ENCODE measurements around the gene PRKRA. TPM values are rescaled to one million over a fixed set of nuclear protein-coding genes. Genes with fewer than 3 reads are reported as not detected.

Gene PRKRA
- total RNA-seq, 1 donor from 2014 or later = 48.8 TPM

DNA sequence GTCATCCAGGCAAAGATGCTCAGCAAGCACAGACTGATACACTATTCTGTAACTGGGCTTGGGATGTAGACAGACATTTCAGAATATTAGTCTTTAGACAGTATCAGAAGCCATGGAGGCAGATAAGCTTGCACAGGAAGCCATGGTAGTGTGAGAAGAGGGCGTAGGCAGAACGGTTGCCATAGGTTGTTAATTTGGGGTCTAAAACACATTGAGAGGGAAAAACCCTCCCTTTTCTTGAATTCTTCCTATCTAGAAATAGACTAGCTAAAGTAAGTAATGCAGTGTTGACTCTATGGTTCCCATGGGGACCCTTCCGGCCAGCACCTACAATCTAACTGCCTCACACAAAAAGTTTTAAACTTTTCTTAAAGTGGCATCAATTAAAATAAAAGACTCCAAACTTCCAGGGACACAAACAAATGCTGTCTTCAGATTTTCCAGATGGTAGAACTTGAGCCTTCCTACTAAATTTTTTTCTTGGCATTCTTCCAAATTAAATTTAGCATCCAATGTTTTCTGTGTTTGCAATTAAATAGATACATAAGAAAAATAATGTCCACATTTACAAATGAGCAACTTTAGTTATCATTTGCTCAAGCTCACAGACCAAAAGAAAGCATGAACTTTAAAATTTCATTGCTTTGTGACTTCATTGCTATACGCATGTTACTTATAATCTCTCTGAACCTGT lies 1.9 kb downstream of the PRKRA start:
- peaks cover 32% of the 10 kb centered on the region for H3K4me1 Mint-ChIP-seq (ENCODE audit: low read depth)
- H3K36me3 Mint-ChIP-seq (ENCODE audit: low read depth) = peaks cover 17% of the 10 kb centered on the region
- no peaks in the 10 kb centered on the region for H3K9me3 Mint-ChIP-seq (ENCODE audit: low read depth)
- DNase-seq (ENCODE audit: low spot score) = no peak
- TF ChIP-seq, protein P1, sequence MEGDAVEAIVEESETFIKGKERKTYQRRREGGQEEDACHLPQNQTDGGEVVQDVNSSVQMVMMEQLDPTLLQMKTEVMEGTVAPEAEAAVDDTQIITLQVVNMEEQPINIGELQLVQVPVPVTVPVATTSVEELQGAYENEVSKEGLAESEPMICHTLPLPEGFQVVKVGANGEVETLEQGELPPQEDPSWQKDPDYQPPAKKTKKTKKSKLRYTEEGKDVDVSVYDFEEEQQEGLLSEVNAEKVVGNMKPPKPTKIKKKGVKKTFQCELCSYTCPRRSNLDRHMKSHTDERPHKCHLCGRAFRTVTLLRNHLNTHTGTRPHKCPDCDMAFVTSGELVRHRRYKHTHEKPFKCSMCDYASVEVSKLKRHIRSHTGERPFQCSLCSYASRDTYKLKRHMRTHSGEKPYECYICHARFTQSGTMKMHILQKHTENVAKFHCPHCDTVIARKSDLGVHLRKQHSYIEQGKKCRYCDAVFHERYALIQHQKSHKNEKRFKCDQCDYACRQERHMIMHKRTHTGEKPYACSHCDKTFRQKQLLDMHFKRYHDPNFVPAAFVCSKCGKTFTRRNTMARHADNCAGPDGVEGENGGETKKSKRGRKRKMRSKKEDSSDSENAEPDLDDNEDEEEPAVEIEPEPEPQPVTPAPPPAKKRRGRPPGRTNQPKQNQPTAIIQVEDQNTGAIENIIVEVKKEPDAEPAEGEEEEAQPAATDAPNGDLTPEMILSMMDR (IDR thresholded peaks at IDR 0.05) = no peak
- peak overlapping the region; percentile 81 for H3K4me3 Mint-ChIP-seq (ENCODE audit: unreplicated experiment)
- H3K27me3 Mint-ChIP-seq (ENCODE audit: low read depth) = no peaks in the 10 kb centered on the region
- peak overlapping the region; percentile 91 for H3K27ac Mint-ChIP-seq (ENCODE audit: unreplicated experiment)

DNA sequence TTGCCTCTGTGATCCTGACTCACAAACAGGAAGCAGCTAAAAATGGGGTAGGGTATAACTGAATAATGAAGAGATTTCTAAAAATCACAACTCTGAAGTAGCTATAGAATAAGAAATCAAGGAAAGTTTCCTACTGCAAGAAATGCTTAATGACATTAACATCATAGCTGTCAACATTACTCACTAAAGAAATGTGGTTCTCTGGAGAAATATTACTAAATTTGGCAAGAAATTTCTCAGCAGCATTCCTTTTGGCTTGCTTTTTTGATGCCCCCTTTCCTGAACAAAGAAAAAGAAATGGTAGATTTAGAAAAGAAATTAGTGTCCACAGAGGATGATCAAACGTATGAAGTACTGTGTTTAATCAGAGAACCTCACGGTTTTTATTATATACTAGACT lies 9.5 kb downstream of the PRKRA start:
- Mint-ChIP-seq H3K9me3 (ENCODE audit: low read depth) (no peaks in the 10 kb centered on the region), H3K27ac (ENCODE audit: unreplicated experiment) (peak overlapping the region; percentile 84), H3K27me3 (ENCODE audit: low read depth) (no peaks in the 10 kb centered on the region), H3K4me3 (ENCODE audit: unreplicated experiment) (peak overlapping the region; percentile 3), H3K36me3 (ENCODE audit: low read depth) (peaks cover 28% of the 10 kb centered on the region), H3K4me1 (ENCODE audit: low read depth) (peaks cover 26% of the 10 kb centered on the region)
- TF ChIP-seq, protein P1 (IDR thresholded peaks at IDR 0.05) = no peak
- no peak for DNase-seq (ENCODE audit: low spot score)

DNA sequence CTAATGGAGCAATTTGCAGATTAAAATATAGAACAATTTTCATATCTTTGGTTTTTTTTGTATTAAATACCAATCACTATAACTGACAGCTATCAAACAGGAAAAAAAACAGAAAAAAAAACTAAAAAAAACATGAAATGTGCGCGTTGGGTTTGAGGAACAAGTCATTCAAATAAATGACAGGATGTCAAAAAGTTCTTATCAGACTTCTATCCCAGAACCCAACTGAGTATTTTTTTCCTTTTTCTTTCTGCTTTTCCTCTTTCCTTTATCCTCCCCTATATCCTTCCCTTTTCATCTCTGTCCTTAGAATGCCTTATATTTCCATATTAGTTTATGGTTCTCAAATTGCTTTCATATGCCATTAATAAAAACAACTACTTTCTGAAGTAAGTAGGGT lies 14.3 kb downstream of the PRKRA start:
- Mint-ChIP-seq H3K27ac (ENCODE audit: unreplicated experiment) (no peak overlapping the region), H3K36me3 (ENCODE audit: low read depth) (peaks cover 19% of the 10 kb centered on the region)

DNA sequence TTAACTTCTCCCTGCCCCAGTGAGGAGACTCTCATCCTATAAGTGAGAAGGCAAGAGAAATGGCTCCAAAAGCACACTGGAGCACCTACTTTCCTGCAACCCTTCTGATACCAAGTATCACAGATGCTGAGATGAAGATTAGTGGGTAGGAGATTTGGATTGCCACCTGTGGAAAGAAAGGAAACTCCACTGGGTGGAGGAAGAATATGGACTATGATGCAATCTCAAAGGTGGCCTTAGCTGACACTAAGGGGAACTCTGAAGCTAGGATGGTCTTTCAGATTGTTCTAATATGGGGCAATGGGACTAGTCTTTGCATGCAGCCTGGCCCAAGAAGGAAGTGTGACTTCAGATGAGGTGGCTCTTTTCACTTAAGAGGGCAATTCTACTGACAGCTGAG lies 21.6 kb downstream of the PRKRA start:
- DNase-seq (ENCODE audit: low spot score) = no peak
- no peak overlapping the region for H3K4me3 Mint-ChIP-seq (ENCODE audit: unreplicated experiment)
- TF ChIP-seq, protein P1 (IDR thresholded peaks at IDR 0.05) = no peak
- no peaks in the 10 kb centered on the region for H3K27me3 Mint-ChIP-seq (ENCODE audit: low read depth)
- peaks cover 32% of the 10 kb centered on the region for H3K36me3 Mint-ChIP-seq (ENCODE audit: low read depth)
- H3K4me1 Mint-ChIP-seq (ENCODE audit: low read depth) = peaks cover 4% of the 10 kb centered on the region
- peaks cover 23% of the 10 kb centered on the region for H3K9me3 Mint-ChIP-seq (ENCODE audit: low read depth)
- no peak overlapping the region for H3K27ac Mint-ChIP-seq (ENCODE audit: unreplicated experiment)

More for the DNA sequence above, 14.3 kb downstream of the PRKRA start:
- H3K4me3 Mint-ChIP-seq (ENCODE audit: unreplicated experiment) = no peak overlapping the region
- no peak for DNase-seq (ENCODE audit: low spot score)
- H3K4me1 Mint-ChIP-seq (ENCODE audit: low read depth) = peaks cover 21% of the 10 kb centered on the region
- no peaks in the 10 kb centered on the region for H3K9me3 Mint-ChIP-seq (ENCODE audit: low read depth)
- no peaks in the 10 kb centered on the region for H3K27me3 Mint-ChIP-seq (ENCODE audit: low read depth)
- TF ChIP-seq, protein P1 (IDR thresholded peaks at IDR 0.05) = no peak

DNA sequence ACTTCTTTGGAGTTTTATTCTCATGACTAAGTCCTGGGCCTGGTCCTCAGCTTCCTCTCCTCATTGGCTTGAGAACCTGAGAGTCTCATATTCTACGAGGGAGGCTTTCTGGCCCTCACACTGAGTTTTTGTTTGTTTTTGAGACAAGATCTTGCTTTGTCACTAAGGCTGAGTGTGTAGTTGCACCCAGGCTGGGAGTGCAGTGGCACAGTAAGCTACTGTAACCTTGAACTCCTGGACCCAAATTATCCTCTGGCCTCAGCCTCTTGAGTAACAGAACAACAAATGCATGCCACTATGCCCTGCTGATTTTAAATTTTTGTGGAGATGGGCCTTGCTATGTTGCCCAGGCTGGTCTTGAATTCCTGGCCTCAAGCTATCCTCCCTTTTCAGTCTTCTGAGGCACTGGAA lies 22.6 kb downstream of the PRKRA start:
- no peak overlapping the region for H3K4me3 Mint-ChIP-seq (ENCODE audit: unreplicated experiment)
- H3K27ac Mint-ChIP-seq (ENCODE audit: unreplicated experiment) = no peak overlapping the region
- peaks cover 25% of the 10 kb centered on the region for H3K9me3 Mint-ChIP-seq (ENCODE audit: low read depth)
- H3K27me3 Mint-ChIP-seq (ENCODE audit: low read depth) = no peaks in the 10 kb centered on the region
- peaks cover 31% of the 10 kb centered on the region for H3K36me3 Mint-ChIP-seq (ENCODE audit: low read depth)
- no peak for DNase-seq (ENCODE audit: low spot score)
- peaks cover 4% of the 10 kb centered on the region for H3K4me1 Mint-ChIP-seq (ENCODE audit: low read depth)
- TF ChIP-seq, protein P1 (IDR thresholded peaks at IDR 0.05) = no peak

Data from chondrocyte (in vitro differentiated cells).